ENCODE data around the gene PTPRN2. TPM values are rescaled to one million over a fixed set of nuclear protein-coding genes. Genes with fewer than 3 reads are reported as not detected.

The PTPRN2 gene
- polyA plus RNA-seq, 1 of the 3 experiments (the other 2 are of a cell fraction): 4.0 TPM

DNA sequence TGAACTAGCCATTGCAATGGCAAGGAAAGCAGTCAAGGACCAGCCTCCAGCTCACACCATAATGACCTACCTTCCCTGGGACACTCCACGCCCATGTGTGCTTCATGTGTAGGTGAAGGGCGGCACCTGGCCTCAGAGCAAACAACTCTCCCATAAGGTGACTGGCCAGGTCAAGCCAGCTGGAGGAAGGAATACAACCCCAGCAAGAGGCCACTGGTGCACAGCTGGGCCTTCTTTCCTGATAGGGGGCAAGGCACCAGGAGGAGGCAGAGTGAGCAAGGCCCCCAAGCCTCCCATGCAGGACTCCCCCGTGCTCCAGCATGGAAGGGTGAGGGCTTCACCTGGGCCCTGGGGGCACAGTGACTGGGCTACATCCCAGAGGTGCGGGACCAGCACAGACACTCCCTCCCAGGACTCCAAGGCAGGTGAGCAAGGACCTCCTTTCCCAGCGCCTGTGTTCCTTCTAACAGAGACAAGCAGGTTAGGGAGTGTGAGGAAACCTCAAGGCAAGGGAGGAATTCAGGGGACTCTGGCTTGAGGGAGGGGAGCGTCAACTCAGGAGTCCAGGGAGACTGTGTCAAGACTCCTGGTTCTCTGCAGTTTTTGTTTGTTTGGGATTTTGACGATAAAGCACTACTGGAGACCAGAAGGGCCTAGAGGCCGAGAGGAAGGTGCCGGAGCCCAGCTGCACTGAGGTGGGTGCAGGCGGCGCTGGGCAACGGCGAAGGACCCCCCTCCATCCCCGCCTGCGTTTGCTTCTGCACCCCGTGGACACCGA, 1.7 kb downstream of the PTPRN2 start:
- Histone ChIP-seq H3K27me3 (ENCODE audit: insufficient read depth) (no peaks in the 10 kb centered on the region; the same call in 1 of the 2 replicates), H3K9me2 (no peaks in the 10 kb centered on the region), H3K36me3 (replicated peaks in 1 of 2; ENCODE audit: control insufficient read depth in 1 of 2, insufficient read depth in 2 of 2, low read length in 1 of 2) (no peaks in the 10 kb centered on the region), H3K9me3 (no peaks in the 10 kb centered on the region), H3F3A (replicated peaks; ENCODE audit: insufficient read depth) (no peaks in the 10 kb centered on the region), H3K4me3 (ENCODE audit: low read depth in 2 of 2, low read length in 1 of 2) (peak overlapping the region in 1 of 2 experiments; percentile 53; a peak in 2 of 4 replicates), H3K9ac (no peak overlapping the region), H3K4me2 (peak overlapping the region; percentile 62; the same call in 1 of the 2 replicates), H3K79me2 (ENCODE audit: insufficient read depth) (no peaks in the 10 kb centered on the region), H2AFZ (ENCODE audit: low read depth) (no peak overlapping the region), H4K20me1 (ENCODE audit: insufficient read depth) (no peaks in the 10 kb centered on the region), H3K27ac (ENCODE audit: low read depth in 2 of 2, low read length in 1 of 2) (no peak overlapping the region), H3K4me1 (ENCODE audit: control insufficient read depth in 1 of 2, insufficient read depth in 2 of 2, low read depth in 1 of 2, low read length in 1 of 2) (peaks cover 0 to 34% of the 10 kb centered on the region in 2 experiments; a peak in 2 of 4 replicates)
- TF ChIP-seq YY1 (IDR thresholded peaks at IDR 0.05; ENCODE audit: low read depth) (no peak), FOSL2 (IDR thresholded peaks at IDR 0.05; ENCODE audit: borderline replicate concordance, low read depth) (no peak), FOXJ3 (CRISPR knock-in tag; IDR thresholded peaks at IDR 0.05) (no peak), FOXM1 (IDR thresholded peaks at IDR 0.05; ENCODE audit: low read depth) (no peak), CHD2 (IDR thresholded peaks at IDR 0.05; ENCODE audit: low read length, partially characterized antibody) (no peak), GABPA (IDR thresholded peaks at IDR 0.05; ENCODE audit: low read depth) (no peak), EZH2phosphoT487 (IDR thresholded peaks at IDR 0.05; ENCODE audit: borderline replicate concordance, low read depth) (no peak), RAD21 (IDR thresholded peaks at IDR 0.05; ENCODE audit: low read length) (no peak), IRF3 (IDR thresholded peaks at IDR 0.05; ENCODE audit: low read depth, low read length) (no peak), TCF12 (IDR thresholded peaks at IDR 0.05) (no peak), SMC3 (IDR thresholded peaks at IDR 0.05; ENCODE audit: low read depth, low read length) (no peak), NRF1 (IDR thresholded peaks at IDR 0.05; ENCODE audit: low read depth, low read length) (no peak), MEF2A (IDR thresholded peaks at IDR 0.05; ENCODE audit: borderline replicate concordance, low read depth) (no peak), RXRA (IDR thresholded peaks at IDR 0.05; ENCODE audit: borderline replicate concordance, low read depth) (no peak), TAF1 (IDR thresholded peaks at IDR 0.05; ENCODE audit: borderline replicate concordance, low read depth, low read length) (no peak), POLR2AphosphoS5 (IDR thresholded peaks at IDR 0.05; ENCODE audit: low read depth, low read length) (no peak), RFX5 (IDR thresholded peaks at IDR 0.05; ENCODE audit: low read length) (no peak), ELF1 (IDR thresholded peaks at IDR 0.05) (no peak), EP300 (IDR thresholded peaks at IDR 0.05; ENCODE audit: borderline replicate concordance in 1 of 2, low read depth in 1 of 2, low read length in 1 of 2) (no peak)
- TF ChIP-seq, protein P1, sequence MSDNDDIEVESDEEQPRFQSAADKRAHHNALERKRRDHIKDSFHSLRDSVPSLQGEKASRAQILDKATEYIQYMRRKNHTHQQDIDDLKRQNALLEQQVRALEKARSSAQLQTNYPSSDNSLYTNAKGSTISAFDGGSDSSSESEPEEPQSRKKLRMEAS (IDR thresholded peaks at IDR 0.05; ENCODE audit: low read depth): no peak
- ChIA-PET CTCF (interaction anchor here (0.7 to 1.5 kb wide), 3 partner anchors 14 to 391 kb away, joined by 3 to 4 read pairs (median 3); no protein-coding TSS in a partner anchor), POLR2A (interaction anchor here (2.6 kb wide), 1 partner anchor 13 kb away, joined by 8 read pairs; no protein-coding TSS in a partner anchor)
- WGBS (ENCODE audit: low lambda C conversion rate): 64% methylated on average over 17 of the region's 17 CpGs
- no peak for DNase-seq
